ENCODE data around the gene MAP2K7.

- no peak for TF ChIP-seq RAD21 (IDR thresholded peaks at IDR 0.05; ENCODE audit: low read depth)
- no peak for TF ChIP-seq POLR2AphosphoS5 (IDR thresholded peaks at IDR 0.05; ENCODE audit: low read depth, low read length)
These were observed 28.8 kb upstream of the MAP2K7 start for GRCh38 chr19:7874897-7875273.

Measured in HCT116 (cell line).